HepG2 (cell line): ENCODE data around the gene MLX. TPM values are rescaled to one million over a fixed set of nuclear protein-coding genes. Genes with fewer than 3 reads are reported as not detected.

Experiments
- ATAC-seq: fragments of 200-7000 bp; cut with Tn5 transposase; 3 replicates; pipeline ENCODE4 v1.9.1; 2020; ENCODE audit warnings: mild to moderate bottlenecking, moderate library complexity
- BruUV-seq: library from RNA; stranded (reverse); fragments of 400-500 nt; replicated peaks from 2 replicates; lab custom pipeline; 2021; lab: Mats Ljungman, UMichigan
- CTCF ChIA-PET: fragments of 300-600 bp; formaldehyde crosslinking; extraction: SDS; loops from one replicate; lab custom pipeline; 2021; ENCODE audit warnings: low total read pairs, inconsistent platforms, low intra/inter-chr PET ratio; lab: Yijun Ruan, JAX
- POLR2A ChIA-PET: fragments of 350-600 bp; sonication (Branson Sonifier 250); formaldehyde crosslinking; loops from one replicate; lab custom pipeline; 2020; ENCODE audit warnings: antibody characterized with exemption, inconsistent platforms; lab: Yijun Ruan, JAX
- DNase-seq: peaks from one replicate; pipeline ENCODE4 v3.0.0-alpha.2; 2015; ENCODE audit warnings: low spot score
- FAIRE-seq: peaks from 3 replicates; lab custom pipeline; 2011; peaks lifted over from hg19 to GRCh38; lab: Jason Lieb, UNC
- H2AFZ ChIP-seq: one replicate; pipeline ENCODE4 v1.6.1; 2011; ENCODE audit warnings: low read length, inconsistent platforms
- H3K27ac ChIP-seq: fragments of 300-600 bp; 3 replicates; pipeline ENCODE4 v1.8.0; 2011; ENCODE audit warnings: mixed run types, mild to moderate bottlenecking, mixed read lengths, low read length, inconsistent platforms; ENCODE audit not compliant: insufficient read depth; ENCODE audit errors: extremely low read length
- H3K27me3 ChIP-seq, 2 experiments: fragments of 200-600 bp in 1 of 2; 2 replicates in 1 of 2; 3 replicates in 1 of 2; pipeline versions ENCODE4 v1.6.0 to v1.8.0; 2011; ENCODE audit warnings: low read length in 2 of 2, mild to moderate bottlenecking in 2 of 2, moderate library complexity in 2 of 2, inconsistent platforms in 1 of 2; ENCODE audit not compliant: insufficient read depth in 2 of 2, control insufficient read depth in 1 of 2
- H3K36me3 ChIP-seq, 2 experiments: fragments of 200-600 bp in 1 of 2; replicated peaks in 1 of 2; 2 replicates in 1 of 2; 3 replicates in 1 of 2; pipeline versions ENCODE4 v1.5.1 to v1.8.0; 2011; ENCODE audit warnings: low read length in 2 of 2, inconsistent platforms in 1 of 2; ENCODE audit not compliant: insufficient read depth in 2 of 2, control insufficient read depth in 1 of 2
- H3K4me1 ChIP-seq: 2 replicates; pipeline ENCODE4 v1.5.1; 2012; ENCODE audit warnings: low read length, inconsistent platforms; ENCODE audit not compliant: insufficient read depth
- H3K4me2 ChIP-seq: 2 replicates; pipeline ENCODE4 v1.6.0; 2011; ENCODE audit warnings: low read depth, low read length, inconsistent platforms
- H3K4me3 ChIP-seq, 3 experiments: fragments of 200-600 bp in 1 of 3; sonication (generic), shearing (Covaris generic) in 1 of 3; replicated peaks in 1 of 3; 2 replicates each; pipeline ENCODE4 v1.5.1; 2011 to 2016; ENCODE audit warnings: low read length in 3 of 3, inconsistent platforms in 2 of 3, low read depth in 2 of 3, mild to moderate bottlenecking in 2 of 3, control low read depth in 1 of 3, mixed read lengths in 1 of 3; ENCODE audit not compliant: insufficient read depth in 1 of 3
- H3K79me2 ChIP-seq: one replicate; pipeline ENCODE4 v1.6.1; 2011; ENCODE audit warnings: low read length, inconsistent platforms; ENCODE audit not compliant: insufficient read depth
- H3K9ac ChIP-seq: 2 replicates; pipeline ENCODE4 v1.6.0; 2011; ENCODE audit warnings: mild to moderate bottlenecking, low read depth, low read length, inconsistent platforms; ENCODE audit not compliant: insufficient read depth
- H3K9me3 ChIP-seq: 2 replicates; pipeline ENCODE4 v1.5.1; 2012; ENCODE audit warnings: mild to moderate bottlenecking, low read length
- H4K20me1 ChIP-seq: 2 replicates; pipeline ENCODE4 v1.6.0; 2011; ENCODE audit warnings: inconsistent platforms, mild to moderate bottlenecking, low read length, moderate library complexity; ENCODE audit not compliant: insufficient read depth
- EED ChIP-seq: sonication (generic); formaldehyde crosslinking; IDR thresholded peaks from 2 replicates; pipeline ENCODE4 v1.5.0; 2020; ENCODE audit warnings: mild to moderate bottlenecking, missing genetic modification reagents
- HOXD1 ChIP-seq: sonication (generic); formaldehyde crosslinking; IDR thresholded peaks from 2 replicates; pipeline ENCODE4 v1.5.0; 2020; ENCODE audit warnings: missing genetic modification reagents
- MED13 ChIP-seq: sonication (generic); formaldehyde crosslinking; IDR thresholded peaks from 2 replicates; pipeline ENCODE4 v1.5.0; 2020; ENCODE audit warnings: missing genetic modification reagents
- PITX1 ChIP-seq: sonication (generic); formaldehyde crosslinking; IDR thresholded peaks from 2 replicates; pipeline ENCODE4 v1.5.1; 2020; ENCODE audit warnings: mild to moderate bottlenecking, missing genetic modification reagents
- SCMH1 ChIP-seq: sonication (generic); formaldehyde crosslinking; IDR thresholded peaks from 2 replicates; pipeline ENCODE4 v1.9.0; 2021; ENCODE audit warnings: missing genetic modification reagents, mild to moderate bottlenecking, borderline replicate concordance
- SUZ12 ChIP-seq: fragments of 150-350 bp; IDR thresholded peaks from 2 replicates; pipeline ENCODE4 v1.6.1; 2014; ENCODE audit warnings: low read depth, low read length
- TAF15 ChIP-seq: fragments of 200-400 bp; formaldehyde crosslinking; IDR thresholded peaks from one replicate; pipeline ENCODE4 v1.6.1; 2018; ENCODE audit warnings: mild to moderate bottlenecking, low read depth, low read length; ENCODE audit not compliant: poor library complexity, severe bottlenecking
- TBX2 ChIP-seq: sonication (generic); formaldehyde crosslinking; IDR thresholded peaks from 2 replicates; pipeline ENCODE4 v1.5.0; 2020; ENCODE audit warnings: missing genetic modification reagents, mild to moderate bottlenecking, borderline replicate concordance
- ZBTB37 ChIP-seq: sonication (generic); formaldehyde crosslinking; IDR thresholded peaks from 2 replicates; pipeline ENCODE4 v1.4.0; 2020; ENCODE audit warnings: mild to moderate bottlenecking, missing genetic modification reagents
- ZFP36 ChIP-seq: fragments of 150-350 bp; IDR thresholded peaks from 2 replicates; pipeline ENCODE4 v1.6.1; 2018; ENCODE audit warnings: borderline replicate concordance, low read length, low read depth; ENCODE audit not compliant: partially characterized antibody
- ZFP36L1 ChIP-seq: sonication (generic); formaldehyde crosslinking; IDR thresholded peaks from 2 replicates; pipeline ENCODE4 v1.8.0; 2022; ENCODE audit warnings: mild to moderate bottlenecking, missing genetic modification reagents, moderate library complexity
- ZNF333 ChIP-seq: sonication (generic); formaldehyde crosslinking; IDR thresholded peaks from 2 replicates; pipeline ENCODE4 v1.4.0; 2020; ENCODE audit warnings: mild to moderate bottlenecking, missing genetic modification reagents, borderline replicate concordance
- ZNF512B ChIP-seq: sonication (generic); formaldehyde crosslinking; IDR thresholded peaks from 2 replicates; pipeline ENCODE4 v1.5.1; 2020; ENCODE audit warnings: missing genetic modification reagents, mild to moderate bottlenecking, borderline replicate concordance
- ZNF607 ChIP-seq: sonication (generic); formaldehyde crosslinking; IDR thresholded peaks from 2 replicates; pipeline ENCODE4 v1.5.1; 2020; ENCODE audit warnings: missing genetic modification reagents, mild to moderate bottlenecking, borderline replicate concordance
- ZXDC ChIP-seq: sonication (generic); formaldehyde crosslinking; IDR thresholded peaks from 2 replicates; pipeline ENCODE4 v1.5.0; 2020; ENCODE audit warnings: mild to moderate bottlenecking, missing genetic modification reagents
- WGBS: methylation state at CpG from one replicate; pipeline ENCODE4 v1.1.6; 2017; ENCODE audit warnings: low lambda C conversion rate; 5-methylcytosine and 5-hydroxymethylcytosine counted together
- in situ Hi-C: cut with HindIII; loops from 2 replicates; pipeline ENCODE4 v1.10.0; 2017; ENCODE audit warnings: low pct_unique_long_range_greater_than_20kb; ENCODE audit not compliant: extremely low pct_ligation_motif_present
- intact Hi-C: fragments of 100-400 bp; cut with micrococcal nuclease; formaldehyde crosslinking; loops from one replicate; pipeline ENCODE4 v1.10.0; 2022; ENCODE audit not compliant: unreplicated experiment
- polyA plus RNA-seq, 8 experiments: library from polyadenylated mRNA; depleted of rRNA in 3 of 8; stranded (reverse) in 7 of 8; unstranded in 1 of 8; fragments of >200 nt; fragmentation: Illumina TruSeq in 4 of 8; extraction: Trizol in 4 of 8; gene quantifications; 2 replicates each; pipeline versions ENCODE4 v1.2.1 to v1.2.3, GENCODE V29; 2011 to 2016; ENCODE audit warnings: low read depth in 4 of 8, missing spikeins in 1 of 8, mixed read lengths in 1 of 8; ENCODE audit not compliant: insufficient read depth in 1 of 8
- total RNA-seq, 5 experiments: library from RNA; depleted of rRNA; stranded (reverse); fragments of >200 nt; fragmentation: Illumina TruSeq; extraction: Trizol; gene quantifications; 2 replicates each; pipeline ENCODE4 v1.2.3, GENCODE V29; 2016; ENCODE audit warnings: low read depth in 1 of 5

MLX gene
- total and polyA plus RNA-seq, 2 of the 13 experiments (the other 11 are each of a cell fraction or from before 2014, with no cell fraction given), result 38.9 to 74.4 TPM

GRCh38 chr17:42554250-42555121 lies 12.4 kb upstream of the MLX start:
- Histone ChIP-seq H3K9me3 (no peaks in the 10 kb centered on the region), H4K20me1 (no peaks in the 10 kb centered on the region), H2AFZ (no peak overlapping the region), H3K9ac (peak overlapping the region; percentile 97), H3K27me3 (no peaks in the 10 kb centered on the region; a peak in 1 of 5 replicates), H3K27ac (peak overlapping the region; percentile 87), H3K36me3 (no peaks in the 10 kb centered on the region), H3K79me2 (peaks cover 18% of the 10 kb centered on the region), H3K4me3 (peak overlapping the region; percentile 88 to 100 (median 94)), H3K4me2 (peak overlapping the region; percentile 100), H3K4me1 (peaks cover 52% of the 10 kb centered on the region)
- in situ Hi-C loops (no loop called here), intact Hi-C loops (no loop called here)
- peak; percentile 4 for FAIRE-seq
- DNase-seq, result peak; percentile 86
- ATAC-seq, result peak; percentile 81
- POLR2A ChIA-PET, result interaction anchor here (0.5 to 4.4 kb wide), 14 partner anchors 9 to 166 kb away, joined by 3 to 80 read pairs (median 9); partner anchors contain the start of genes COASY, MLX, NAGLU and PLEKHH3
- WGBS, result 3% methylated on average over 25 of the region's 82 CpGs
- CTCF ChIA-PET, result interaction anchor here (0.9 kb wide), 1 partner anchor 27 kb away, joined by 3 read pairs; no protein-coding TSS in a partner anchor
- BruUV-seq, result TSS peak; percentile 75
- peak; percentile 66 for TF ChIP-seq ZNF607 (CRISPR knock-in tag)
- TF ChIP-seq SUZ12, result no peak
- no peak; the same call in 1 of the 2 replicates for TF ChIP-seq ZNF333 (CRISPR knock-in tag)
- no peak; the same call in 1 of the 2 replicates for TF ChIP-seq ZBTB37 (CRISPR knock-in tag)
- TF ChIP-seq EED (CRISPR knock-in tag), result peak; percentile 86
- no peak for TF ChIP-seq SCMH1 (CRISPR knock-in tag)
- peak; percentile 32 for TF ChIP-seq PITX1 (CRISPR knock-in tag)
- peak; percentile 93 for TF ChIP-seq TAF15
- TF ChIP-seq ZFP36L1 (CRISPR knock-in tag), result peak; percentile 96
- no peak for TF ChIP-seq ZFP36
- TF ChIP-seq TBX2 (CRISPR knock-in tag), result peak; percentile 86
- peak; percentile 77; the same call in 1 of the 2 replicates for TF ChIP-seq MED13 (CRISPR knock-in tag)
- peak; percentile 98 for TF ChIP-seq ZXDC (CRISPR knock-in tag)
- no peak for TF ChIP-seq ZNF512B (CRISPR knock-in tag)
- TF ChIP-seq HOXD1 (CRISPR knock-in tag), result peak; percentile 88
